ENCODE results near the gene ACTR3C.
"Not testable (repeated sequence)": the region's sequence is repeated elsewhere in the genome, so short reads cannot be mapped to it uniquely, and the experiment has no call there.

ACTR3C gene

GRCh38 chr7:150271898-150272297 lies 51.4 kb downstream of the ACTR3C start:
- not testable (repeated sequence) for DNase-seq

DNA sequence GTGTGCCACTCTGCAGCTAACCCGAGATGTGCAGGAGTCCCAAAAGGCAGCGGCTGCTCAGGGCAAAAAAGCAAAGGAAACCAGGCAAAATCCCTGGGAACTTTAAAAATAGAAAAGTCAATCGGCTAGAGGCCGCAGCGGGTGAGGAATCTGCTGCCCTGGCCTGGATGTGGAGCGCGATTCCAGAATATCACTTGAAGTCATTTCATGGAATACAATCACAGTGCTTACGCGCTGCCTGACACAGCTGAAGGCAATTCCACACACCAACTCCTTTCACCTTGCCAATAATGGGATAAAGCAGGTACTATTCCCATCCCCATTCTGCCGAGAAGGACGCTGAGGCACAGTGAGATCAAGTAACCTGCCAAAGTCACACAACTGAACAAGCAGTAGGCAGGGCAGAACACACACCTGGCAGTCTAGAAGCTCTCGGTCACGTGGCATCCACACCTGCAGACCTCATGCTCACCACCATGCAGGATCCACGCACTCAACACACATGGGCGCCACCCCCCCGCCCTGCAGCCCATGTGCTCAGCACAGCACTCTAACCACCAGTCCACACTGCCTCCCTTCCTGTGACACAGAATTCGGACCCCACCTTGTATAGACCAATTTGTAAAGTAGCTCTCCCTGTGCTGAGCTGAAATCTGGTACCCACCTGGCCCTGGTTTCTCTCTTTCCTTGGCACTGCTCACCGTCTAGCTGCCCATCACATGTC lies 53.1 kb downstream of the ACTR3C start:
- not testable (repeated sequence) for DNase-seq

- DNase-seq = not testable (repeated sequence)
Observed at GRCh38 chr7:150268798-150269197, 54.5 kb downstream of the ACTR3C start.

DNA sequence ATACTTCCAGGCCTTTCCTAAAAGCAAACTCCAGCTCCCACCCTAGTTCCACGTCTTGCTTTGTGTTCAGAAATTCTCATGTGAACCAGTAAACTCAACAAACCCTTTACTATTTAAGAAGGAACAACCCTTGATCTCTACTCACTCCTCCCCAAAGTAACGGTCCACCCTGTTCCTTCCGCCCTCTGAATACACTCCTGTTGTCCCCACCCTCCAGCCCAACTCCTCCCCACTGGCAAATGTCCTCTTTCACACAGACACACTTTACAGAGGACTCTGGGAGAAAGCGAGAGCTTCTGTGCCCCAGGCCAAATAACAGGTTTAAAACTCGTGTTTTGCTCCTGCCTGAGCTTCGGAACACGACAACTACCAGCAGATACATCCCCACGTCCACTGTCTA lies 55.1 kb downstream of the ACTR3C start:
- DNase-seq = not testable (repeated sequence)

- not testable (repeated sequence) for DNase-seq
Observed at GRCh38 chr7:150266953-150267665, 56.2 kb downstream of the ACTR3C start.

DNA sequence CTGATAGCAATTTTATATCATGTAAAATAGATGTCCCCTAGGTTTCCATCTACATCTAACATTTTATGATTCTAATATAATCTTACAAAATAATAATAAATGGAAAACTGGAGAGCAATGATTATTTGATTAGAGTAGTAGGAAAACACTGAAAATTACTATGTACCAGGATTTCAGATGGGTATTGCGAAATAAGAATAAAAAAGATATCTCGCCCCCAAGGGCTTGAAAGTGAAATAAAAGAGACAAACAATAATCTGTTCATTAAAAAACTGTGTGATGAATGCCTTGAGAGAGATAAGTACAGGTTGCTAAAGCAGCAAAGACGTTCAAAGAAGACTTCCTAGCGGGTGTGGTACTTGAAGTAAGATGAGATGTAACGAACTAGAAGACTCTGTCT lies 60.7 kb downstream of the ACTR3C start:
- not testable (repeated sequence) for DNase-seq

- DNase-seq = not testable (repeated sequence)
Observed at GRCh38 chr7:150247745-150248144, 75.6 kb downstream of the ACTR3C start.

GRCh38 chr7:150245208-150245607 lies 78.1 kb downstream of the ACTR3C start:
- DNase-seq = not testable (repeated sequence)

DNA sequence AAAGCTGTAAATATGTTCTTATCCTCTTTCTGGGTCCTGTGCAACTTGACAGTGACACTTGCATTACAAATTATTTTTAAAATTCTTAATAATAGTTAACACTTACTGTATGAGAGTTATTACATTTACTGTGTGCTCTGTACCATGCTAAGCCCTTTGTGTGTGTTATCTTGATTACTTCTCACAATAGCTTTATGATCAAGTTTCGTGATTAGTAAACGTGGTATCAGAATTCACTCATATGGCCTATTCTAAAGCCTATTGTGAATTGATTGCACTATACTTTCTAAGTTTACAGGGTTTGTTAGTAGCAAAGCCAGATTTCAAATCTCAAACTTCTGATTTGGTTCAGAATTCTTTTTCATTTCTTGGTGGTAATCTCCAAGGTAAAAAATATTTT lies 80.4 kb downstream of the ACTR3C start:
- DNase-seq = not testable (repeated sequence)

DNA sequence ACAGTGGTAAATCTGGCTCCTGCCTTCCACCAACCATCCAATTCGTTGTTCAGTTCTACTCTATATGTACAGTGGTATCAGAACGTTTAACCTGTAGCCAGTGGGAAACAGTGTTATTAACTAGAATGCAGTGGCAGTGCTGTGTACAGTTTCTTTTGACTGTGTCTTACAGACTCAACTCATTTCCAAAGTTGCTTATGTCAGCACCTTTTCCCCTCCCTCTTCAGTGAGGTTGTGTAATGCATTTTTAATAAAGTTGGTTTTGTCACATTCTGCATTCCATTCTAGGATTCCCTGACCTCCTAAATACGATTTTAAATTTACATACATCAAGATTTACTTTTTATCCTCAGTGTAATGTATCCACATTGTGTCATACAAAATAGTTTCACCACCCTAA lies 97.9 kb downstream of the ACTR3C start:
- not testable (repeated sequence) for DNase-seq

DNA sequence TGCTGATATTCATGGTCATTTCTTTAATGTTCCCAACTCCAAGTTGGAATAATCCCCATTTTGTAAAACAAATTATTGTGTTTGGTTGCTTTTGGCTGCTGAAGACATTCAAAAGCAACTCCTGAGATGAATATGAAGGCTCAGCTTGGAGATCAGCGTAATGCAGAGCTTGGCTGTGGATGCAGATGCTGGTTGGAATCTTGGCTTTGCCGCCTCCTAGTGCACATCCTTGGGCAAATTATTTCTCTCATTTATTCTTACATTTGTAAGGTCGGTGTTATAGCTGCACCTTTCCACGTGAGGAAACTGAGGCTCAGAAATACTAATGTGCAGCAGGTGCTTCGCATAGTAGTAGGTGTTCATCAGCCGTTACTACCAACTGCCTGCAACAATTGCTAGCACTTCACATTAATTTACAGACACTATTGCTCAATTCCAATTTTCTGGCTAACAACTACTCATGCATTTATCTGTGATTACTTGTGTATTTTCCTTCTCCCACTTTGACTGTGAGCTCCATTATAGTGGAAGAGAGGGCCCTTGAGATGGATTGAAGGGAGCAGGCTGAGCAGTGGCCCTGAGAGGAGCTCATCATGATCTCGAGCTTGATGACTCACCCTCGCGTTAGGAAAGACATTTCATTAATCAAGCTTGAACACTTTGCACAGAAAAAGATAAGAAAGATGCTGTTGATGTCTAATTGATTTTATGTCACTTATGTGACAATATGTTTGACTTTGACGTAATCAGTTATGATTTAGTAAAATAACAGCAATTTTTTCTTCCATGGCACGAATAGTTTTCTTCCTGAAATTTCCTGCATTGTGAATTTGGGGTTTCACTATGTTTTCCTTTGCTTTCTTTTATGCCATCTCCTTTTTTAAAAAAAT lies 101.0 kb downstream of the ACTR3C start:
- DNase-seq = not testable (repeated sequence)

GRCh38 chr7:150220673-150221181 lies 102.6 kb downstream of the ACTR3C start:
- not testable (repeated sequence) for DNase-seq

DNA sequence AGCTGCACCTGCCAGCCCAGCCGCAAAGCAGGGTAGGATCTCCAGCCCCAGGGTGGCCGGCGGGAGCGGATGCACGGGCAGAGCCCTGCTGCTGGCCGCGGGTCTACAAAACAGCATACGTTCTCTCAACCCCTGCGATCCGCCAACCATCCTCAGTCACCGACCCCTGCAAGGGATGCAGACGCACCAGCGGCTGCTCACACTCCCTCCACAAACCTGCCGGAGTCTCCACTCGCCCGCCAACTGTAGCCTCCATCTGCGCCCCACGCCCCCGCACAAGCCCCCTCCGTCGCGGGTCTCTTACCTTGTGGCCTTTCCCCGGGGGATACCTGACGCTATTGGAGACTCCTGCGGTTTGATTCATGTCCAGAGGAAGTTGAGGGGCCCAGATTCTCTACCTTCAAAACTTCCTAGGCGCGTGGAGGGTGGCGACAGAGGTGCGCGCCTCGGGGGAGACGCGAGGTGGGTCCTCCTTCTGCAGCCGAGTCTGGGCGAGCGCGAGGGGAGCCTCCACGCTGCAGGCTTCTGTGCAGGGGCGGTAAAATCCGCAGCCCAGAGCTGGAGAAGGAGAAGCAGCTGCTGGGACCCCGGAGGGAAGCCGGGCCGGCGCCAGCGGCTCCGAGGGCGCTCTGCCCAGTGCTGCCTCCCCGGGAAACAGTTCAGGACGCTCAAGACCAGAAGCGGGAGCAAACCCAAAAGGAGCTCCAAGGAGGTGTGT lies 103.2 kb downstream of the ACTR3C start:
- not testable (repeated sequence) for DNase-seq

GRCh38 chr7:150206848-150207247 lies 116.5 kb downstream of the ACTR3C start:
- DNase-seq = not testable (repeated sequence)

DNA sequence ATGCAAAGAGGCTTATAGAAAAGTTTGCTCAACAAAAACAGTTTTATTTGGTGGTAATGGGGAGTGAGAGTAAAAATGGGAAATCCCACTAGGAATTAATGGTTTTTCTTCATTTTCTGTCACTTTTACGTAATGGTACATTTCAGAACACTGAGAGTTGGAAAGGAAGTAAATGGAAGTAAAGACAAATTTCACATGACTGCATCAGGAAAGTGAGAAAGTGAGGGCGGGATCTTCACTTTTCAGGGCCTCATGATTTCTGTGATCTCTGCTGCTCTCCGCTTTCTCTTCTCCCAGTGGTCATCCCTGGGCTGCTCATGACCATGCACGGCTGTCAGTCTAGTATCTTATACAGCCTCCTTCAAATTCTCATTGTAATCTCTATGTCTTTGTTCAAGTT lies 117.5 kb downstream of the ACTR3C start:
- DNase-seq = not testable (repeated sequence)

DNA sequence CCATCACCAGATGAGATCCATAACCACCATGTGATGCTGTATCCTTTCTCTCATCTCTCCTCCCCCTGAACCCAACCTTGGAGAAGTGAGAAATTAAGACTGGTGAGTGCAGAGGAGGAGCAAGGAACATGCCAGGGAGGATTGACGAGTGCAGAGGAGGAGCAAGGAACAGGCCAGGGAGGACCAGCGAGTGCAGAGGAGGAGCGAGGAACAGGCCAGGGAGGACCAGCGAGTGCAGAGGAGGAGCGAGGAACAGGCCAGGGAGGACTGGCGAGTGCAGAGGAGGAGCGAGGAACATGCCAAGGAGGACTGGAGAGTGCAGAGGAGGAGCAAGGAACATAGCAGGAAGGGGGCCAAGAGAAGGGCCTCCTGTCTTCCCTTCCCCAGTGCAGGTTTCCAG lies 118.8 kb downstream of the ACTR3C start:
- not testable (repeated sequence) for DNase-seq

GRCh38 chr7:150202894-150203293 lies 120.5 kb downstream of the ACTR3C start:
- not testable (repeated sequence) for DNase-seq

Data from activated T-cell treated with anti-CD3 and anti-CD28 coated beads for 4 hours (primary cell).